Measurements from ENCODE around the gene S100A7.

S100A7 gene

GRCh38 chr1:153494976-153495535 is 34.6 kb upstream of the S100A7 start:
- Histone ChIP-seq H3K9me2 (replicated peaks; ENCODE audit: control insufficient read depth, low read length) (no peaks in the 10 kb centered on the region), H3K27ac (ENCODE audit: low read depth, low read length) (no peak overlapping the region), H3K4me1 (ENCODE audit: control insufficient read depth, low read length) (peaks cover 5% of the 10 kb centered on the region), H3K27me3 (ENCODE audit: control insufficient read depth, low read length) (peaks cover 12% of the 10 kb centered on the region), H3K4me3 (ENCODE audit: low read length) (no peak overlapping the region), H3K4me2 (ENCODE audit: low read length) (no peak overlapping the region), H3K36me3 (ENCODE audit: control insufficient read depth, low read length) (no peaks in the 10 kb centered on the region), H4K20me1 (ENCODE audit: control insufficient read depth, insufficient read depth, low read depth, low read length) (no peaks in the 10 kb centered on the region), H3K9me3 (ENCODE audit: control insufficient read depth, insufficient read depth, low read length) (no peaks in the 10 kb centered on the region), H3F3A (ENCODE audit: control insufficient read depth, insufficient read depth) (no peaks in the 10 kb centered on the region), H3K79me2 (ENCODE audit: control insufficient read depth, low read length) (no peaks in the 10 kb centered on the region)
- TF ChIP-seq EZH2phosphoT487 (IDR thresholded peaks at IDR 0.05; ENCODE audit: borderline replicate concordance, low read length) (no peak), CTCF (IDR thresholded peaks at IDR 0.05; ENCODE audit: low read depth, low read length, poor library complexity, severe bottlenecking) (peak; percentile 97)

GRCh38 chr1:153493343-153493960 is 33.0 kb upstream of the S100A7 start:
- no peaks in the 10 kb centered on the region for H3F3A ChIP-seq (ENCODE audit: control insufficient read depth, insufficient read depth)
- no peaks in the 10 kb centered on the region for H4K20me1 ChIP-seq (ENCODE audit: control insufficient read depth, insufficient read depth, low read depth, low read length)
- no peaks in the 10 kb centered on the region for H3K79me2 ChIP-seq (ENCODE audit: control insufficient read depth, low read length)
- TF ChIP-seq EZH2phosphoT487 (IDR thresholded peaks at IDR 0.05; ENCODE audit: borderline replicate concordance, low read length) (no peak), CTCF (IDR thresholded peaks at IDR 0.05; ENCODE audit: low read depth, low read length, poor library complexity, severe bottlenecking) (no peak)
- no peak overlapping the region for H3K27ac ChIP-seq (ENCODE audit: low read depth, low read length)
- H3K9me3 ChIP-seq (ENCODE audit: control insufficient read depth, insufficient read depth, low read length), result no peaks in the 10 kb centered on the region
- H3K9me2 ChIP-seq (replicated peaks; ENCODE audit: control insufficient read depth, low read length), result no peaks in the 10 kb centered on the region
- no peaks in the 10 kb centered on the region for H3K36me3 ChIP-seq (ENCODE audit: control insufficient read depth, low read length)
- no peak overlapping the region for H3K4me2 ChIP-seq (ENCODE audit: low read length)
- H3K27me3 ChIP-seq (ENCODE audit: control insufficient read depth, low read length), result peaks cover 9% of the 10 kb centered on the region; the same call in 1 of the 2 replicates
- H3K4me1 ChIP-seq (ENCODE audit: control insufficient read depth, low read length), result peaks cover 5% of the 10 kb centered on the region
- no peak overlapping the region for H3K4me3 ChIP-seq (ENCODE audit: low read length)

- no peak overlapping the region for H3K4me2 ChIP-seq (ENCODE audit: low read length)
- H3K36me3 ChIP-seq (ENCODE audit: control insufficient read depth, low read length), result no peaks in the 10 kb centered on the region
- no peaks in the 10 kb centered on the region for H3K79me2 ChIP-seq (ENCODE audit: control insufficient read depth, low read length)
- no peak overlapping the region for H3K4me3 ChIP-seq (ENCODE audit: low read length)
- no peak overlapping the region for H3K27ac ChIP-seq (ENCODE audit: low read depth, low read length)
- H3K4me1 ChIP-seq (ENCODE audit: control insufficient read depth, low read length), result peaks cover 5% of the 10 kb centered on the region
- no peak for TF ChIP-seq EZH2phosphoT487 (IDR thresholded peaks at IDR 0.05; ENCODE audit: borderline replicate concordance, low read length)
- TF ChIP-seq CTCF (IDR thresholded peaks at IDR 0.05; ENCODE audit: low read depth, low read length, poor library complexity, severe bottlenecking), result no peak
- H4K20me1 ChIP-seq (ENCODE audit: control insufficient read depth, insufficient read depth, low read depth, low read length), result no peaks in the 10 kb centered on the region
- H3K9me2 ChIP-seq (replicated peaks; ENCODE audit: control insufficient read depth, low read length), result no peaks in the 10 kb centered on the region
- H3K9me3 ChIP-seq (ENCODE audit: control insufficient read depth, insufficient read depth, low read length), result no peaks in the 10 kb centered on the region
- peaks cover 15% of the 10 kb centered on the region for H3K27me3 ChIP-seq (ENCODE audit: control insufficient read depth, low read length)
- H3F3A ChIP-seq (ENCODE audit: control insufficient read depth, insufficient read depth), result no peaks in the 10 kb centered on the region
These were observed 30.0 kb upstream of the S100A7 start for GRCh38 chr1:153490272-153491051.

All from DOHH2 (cell line).